ENCODE results near the gene FAM3C.

GRCh38 chr7:121442845-121443244, 46.7 kb upstream of the FAM3C start:
- TF ChIP-seq SP1 (IDR thresholded peaks at IDR 0.05) (no peak), REST (IDR thresholded peaks at IDR 0.05) (no peak), YY1 (IDR thresholded peaks at IDR 0.05) (no peak), CTCF (IDR thresholded peaks at IDR 0.05; ENCODE audit: low read depth, low read length, missing input control) (no peak), JUND (IDR thresholded peaks at IDR 0.05) (no peak), ZBTB33 (IDR thresholded peaks at IDR 0.05) (no peak), EGR1 (IDR thresholded peaks at IDR 0.05; ENCODE audit: low read depth in 2 of 2) (no peak), RXRA (IDR thresholded peaks at IDR 0.05) (no peak)
